Measurements from ENCODE around the gene SPATA4. TPM values are rescaled to one million over a fixed set of nuclear protein-coding genes. Genes with fewer than 3 reads are reported as not detected.
"Not testable (repeated sequence)": the region's sequence is repeated elsewhere in the genome, so short reads cannot be mapped to it uniquely, and the experiment has no call there.

Gene SPATA4
- total RNA-seq, result 0.82 TPM

- FAIRE-seq (no peak), DNase-seq (ENCODE audit: low spot score in 2 of 2) (peak; percentile 75 to 87)
These were observed at the start of gene SPATA4 for GRCh38 chr4:176195184-176195978. SPATA4 (minus strand) TSS chr4:176195585; CDS start chr4:176195562, 23 bp downstream.

- FAIRE-seq, result peak; percentile 6
- no peak for DNase-seq (ENCODE audit: low spot score in 2 of 2)
These were observed 47.5 kb upstream of the SPATA4 start for GRCh38 chr4:176242764-176243347.

- FAIRE-seq, result no peak
- no peak for DNase-seq (ENCODE audit: low spot score in 2 of 2)
These were observed 46.3 kb upstream of the SPATA4 start for GRCh38 chr4:176241703-176242102.

- no peak for FAIRE-seq
- DNase-seq (ENCODE audit: low spot score in 2 of 2), result no peak
These were observed 43.4 kb upstream of the SPATA4 start for GRCh38 chr4:176238826-176239225.

- FAIRE-seq, result no peak
- DNase-seq (ENCODE audit: low spot score in 2 of 2), result no peak
These were observed 42.8 kb upstream of the SPATA4 start for GRCh38 chr4:176238157-176238610.

- FAIRE-seq (no peak), DNase-seq (ENCODE audit: low spot score in 2 of 2) (no peak)
These were observed 41.6 kb upstream of the SPATA4 start for GRCh38 chr4:176236946-176237345.

GRCh38 chr4:176230836-176231235 is 35.5 kb upstream of the SPATA4 start:
- FAIRE-seq (no peak), DNase-seq (ENCODE audit: low spot score in 2 of 2) (no peak)

GRCh38 chr4:176229645-176230044 is 34.3 kb upstream of the SPATA4 start:
- FAIRE-seq, result no peak

GRCh38 chr4:176226736-176227135 is 31.4 kb upstream of the SPATA4 start:
- no peak for DNase-seq (ENCODE audit: low spot score in 2 of 2)

More at GRCh38 chr4:176229645-176230044, 34.3 kb upstream of the SPATA4 start:
- DNase-seq (ENCODE audit: low spot score in 2 of 2), result no peak

GRCh38 chr4:176223561-176223960 is 28.2 kb upstream of the SPATA4 start:
- no peak for DNase-seq (ENCODE audit: low spot score in 2 of 2)
- no peak for FAIRE-seq

More at GRCh38 chr4:176226736-176227135, 31.4 kb upstream of the SPATA4 start:
- FAIRE-seq, result no peak

- FAIRE-seq (no peak), DNase-seq (ENCODE audit: low spot score in 2 of 2) (no peak)
These were observed 26.8 kb upstream of the SPATA4 start for GRCh38 chr4:176222149-176222548.

GRCh38 chr4:176217510-176217909 is 22.1 kb upstream of the SPATA4 start:
- DNase-seq (ENCODE audit: low spot score in 2 of 2) (no peak), FAIRE-seq (no peak)

GRCh38 chr4:176212351-176212750 is 17.0 kb upstream of the SPATA4 start:
- FAIRE-seq; DNase-seq (ENCODE audit: low spot score in 2 of 2): not testable (repeated sequence)

- FAIRE-seq (no peak), DNase-seq (ENCODE audit: low spot score in 2 of 2) (no peak)
These were observed 15.4 kb upstream of the SPATA4 start for GRCh38 chr4:176210579-176211296.

GRCh38 chr4:176210101-176210500 is 14.7 kb upstream of the SPATA4 start:
- FAIRE-seq (no peak), DNase-seq (ENCODE audit: low spot score in 2 of 2) (no peak)

- FAIRE-seq (no peak), DNase-seq (ENCODE audit: low spot score in 2 of 2) (no peak)
These were observed 14.2 kb upstream of the SPATA4 start for GRCh38 chr4:176209535-176209934.

- no peak for FAIRE-seq
- no peak for DNase-seq (ENCODE audit: low spot score in 2 of 2)
These were observed 12.5 kb upstream of the SPATA4 start for GRCh38 chr4:176207839-176208238.

- no peak for DNase-seq (ENCODE audit: low spot score in 2 of 2)
- FAIRE-seq, result no peak
These were observed 9.9 kb upstream of the SPATA4 start for GRCh38 chr4:176205299-176205698.

- DNase-seq (ENCODE audit: low spot score in 2 of 2) (no peak), FAIRE-seq (no peak)
These were observed 3.0 kb upstream of the SPATA4 start for GRCh38 chr4:176198316-176198903.

GRCh38 chr4:176193938-176194337 is 1.4 kb downstream of the SPATA4 start:
- FAIRE-seq, result no peak

GRCh38 chr4:176193126-176193525 is 2.3 kb downstream of the SPATA4 start:
- FAIRE-seq, result no peak

More at GRCh38 chr4:176193938-176194337, 1.4 kb downstream of the SPATA4 start:
- DNase-seq (ENCODE audit: low spot score in 2 of 2), result no peak

More at GRCh38 chr4:176193126-176193525, 2.3 kb downstream of the SPATA4 start:
- DNase-seq (ENCODE audit: low spot score in 2 of 2), result no peak
